NCI-H2029 treated with DMSO at 0.1 percent for 48 hours (cell line): ENCODE measurements around the gene PARP6.
"Not testable (repeated sequence)": the region's sequence is repeated elsewhere in the genome, so short reads cannot be mapped to it uniquely, and the experiment has no call there.

Experiments
- DNase-seq: peaks from one replicate; lab custom pipeline; 2025; lab: John Stamatoyannopoulos, UW

Gene PARP6

GRCh38 chr15:72278737-72279136 lies 6.4 kb upstream of the PARP6 start:
- DNase-seq, result no peak

- no peak for DNase-seq
Measured at GRCh38 chr15:72276326-72276700, 4.0 kb upstream of the PARP6 start.

GRCh38 chr15:72275635-72276325 lies 3.4 kb upstream of the PARP6 start:
- not testable (repeated sequence) for DNase-seq

GRCh38 chr15:72272997-72273352 lies 621 bp upstream of the PARP6 start:
- no peak for DNase-seq

- no peak for DNase-seq
Measured at GRCh38 chr15:72271895-72272212, 500 bp downstream of the PARP6 start.

- no peak for DNase-seq
Measured at GRCh38 chr15:72271221-72271620, 1.1 kb downstream of the PARP6 start.

- DNase-seq, result no peak
Measured at GRCh38 chr15:72269739-72270138, 2.6 kb downstream of the PARP6 start.

- DNase-seq, result no peak
Measured at GRCh38 chr15:72265031-72265430, 7.3 kb downstream of the PARP6 start.

GRCh38 chr15:72252663-72253299 lies 19.6 kb downstream of the PARP6 start:
- no peak for DNase-seq

GRCh38 chr15:72249142-72249810 lies 23.1 kb downstream of the PARP6 start:
- no peak for DNase-seq

- DNase-seq, result no peak
Measured at GRCh38 chr15:72248514-72248913, 23.8 kb downstream of the PARP6 start.

GRCh38 chr15:72242775-72243370 lies 29.5 kb downstream of the PARP6 start:
- DNase-seq, result no peak

- no peak for DNase-seq
Measured at GRCh38 chr15:72239652-72240051, 32.7 kb downstream of the PARP6 start.

- DNase-seq, result no peak
Measured at GRCh38 chr15:72238586-72238985, 33.8 kb downstream of the PARP6 start.

GRCh38 chr15:72237853-72238224 lies 34.5 kb downstream of the PARP6 start:
- no peak for DNase-seq

GRCh38 chr15:72237029-72237852 lies 35.1 kb downstream of the PARP6 start:
- DNase-seq, result no peak

GRCh38 chr15:72236381-72237003 lies 35.9 kb downstream of the PARP6 start:
- DNase-seq, result no peak

- no peak for DNase-seq
Measured at GRCh38 chr15:72235298-72235697, 37.1 kb downstream of the PARP6 start.

GRCh38 chr15:72233769-72234168 lies 38.6 kb downstream of the PARP6 start:
- no peak for DNase-seq

GRCh38 chr15:72231833-72232478 lies 40.4 kb downstream of the PARP6 start:
- peak; percentile 54 for DNase-seq

GRCh38 chr15:72231066-72231832 lies 41.1 kb downstream of the PARP6 start, which contains the start of gene PKM:
Gene PKM (minus strand): TSS chr15:72231190. CDS start chr15:72219097, 12,093 bp downstream.
- DNase-seq, result peak; percentile 54
